GM12878 (cell line): ENCODE results near the gene SET. TPM values are rescaled to one million over a fixed set of nuclear protein-coding genes. Genes with fewer than 3 reads are reported as not detected.
A peak's percentile ranks its signal among the peaks of the same experiment; 100 is the strongest.

Experiments
- ATAC-seq: fragments of 200-7000 bp; cut with Tn5 transposase; 3 replicates; pipeline ENCODE4 v1.9.1; 2020; ENCODE audit warnings: mild to moderate bottlenecking, moderate library complexity
- BruUV-seq: library from RNA; stranded (reverse); fragments of 400-500 nt; replicated peaks from 2 replicates; lab custom pipeline; 2021; lab: Mats Ljungman, UMichigan
- CTCF ChIA-PET: fragments of 300-600 bp; sonication (Branson Sonifier 250); formaldehyde crosslinking; extraction: SDS; loops from one replicate; lab custom pipeline; 2021; ENCODE audit warnings: inconsistent platforms; lab: Yijun Ruan, JAX
- POLR2A ChIA-PET: fragments of 350-600 bp; formaldehyde crosslinking; extraction: SDS; loops from one replicate; lab custom pipeline; 2021; ENCODE audit warnings: inconsistent platforms; lab: Charles Lee
- RAD21 ChIA-PET: fragments of 300-600 bp; sonication (Branson Sonifier 250); formaldehyde crosslinking; loops from one replicate; lab custom pipeline; 2023; ENCODE audit warnings: antibody characterized with exemption; ENCODE audit not compliant: unreplicated experiment; lab: Charles Lee
- SMC1A ChIA-PET: fragments of 300-600 bp; sonication (Branson Sonifier 250); formaldehyde crosslinking; loops from one replicate; lab custom pipeline; 2023; ENCODE audit not compliant: unreplicated experiment, uncharacterized antibody; lab: Charles Lee
- DNase-seq: peaks from one replicate; pipeline ENCODE4 v3.0.0-alpha.2; 2011; ENCODE audit warnings: low read depth, low spot score
- FAIRE-seq: peaks from 3 replicates; lab custom pipeline; 2011; peaks lifted over from hg19 to GRCh38; lab: Jason Lieb, UNC
- H2AFZ ChIP-seq: 2 replicates; pipeline ENCODE4 v1.6.0; 2011; ENCODE audit warnings: low read depth, low read length, control low read depth; ENCODE audit not compliant: control insufficient read depth
- H3K27ac ChIP-seq: 2 replicates; pipeline ENCODE4 v1.5.1; 2011; ENCODE audit warnings: control low read depth; ENCODE audit not compliant: control insufficient read depth, insufficient read depth
- H3K27me3 ChIP-seq, 2 experiments: replicated peaks in 1 of 2; 2 replicates each; pipeline versions ENCODE4 v1.6.0 to v1.6.1; 2011; ENCODE audit warnings: low read length in 1 of 2; ENCODE audit not compliant: control insufficient read depth in 2 of 2, insufficient read depth in 2 of 2
- H3K36me3 ChIP-seq, 2 experiments: 2 replicates each; pipeline ENCODE4 v1.5.1; 2011; ENCODE audit warnings: low read length in 1 of 2; ENCODE audit not compliant: control insufficient read depth in 2 of 2, insufficient read depth in 2 of 2
- H3K4me1 ChIP-seq: 2 replicates; pipeline ENCODE4 v1.6.1; 2011; ENCODE audit warnings: mild to moderate bottlenecking, low read length, moderate library complexity, mixed read lengths; ENCODE audit not compliant: control insufficient read depth, insufficient read depth
- H3K4me2 ChIP-seq: 2 replicates; pipeline ENCODE4 v1.6.0; 2011; ENCODE audit warnings: control low read depth; ENCODE audit not compliant: control insufficient read depth, insufficient read depth
- H3K4me3 ChIP-seq: fragments of 200-600 bp; sonication (generic); 2 replicates; pipeline ENCODE4 v1.5.1; 2016
- H3K79me2 ChIP-seq: 2 replicates; pipeline ENCODE4 v1.6.0; 2011; ENCODE audit warnings: low read length; ENCODE audit not compliant: control insufficient read depth, insufficient read depth
- H3K9ac ChIP-seq: 2 replicates; pipeline ENCODE4 v1.8.0; 2011; ENCODE audit warnings: low read length, control low read depth, mixed read lengths; ENCODE audit not compliant: control insufficient read depth, insufficient read depth
- H3K9me3 ChIP-seq: replicated peaks from 3 replicates; pipeline ENCODE4 v1.5.1; 2011; ENCODE audit warnings: mild to moderate bottlenecking, low read length; ENCODE audit not compliant: control insufficient read depth, insufficient read depth
- H4K20me1 ChIP-seq: 2 replicates; pipeline ENCODE4 v1.6.0; 2011; ENCODE audit not compliant: control insufficient read depth, insufficient read depth
- RAD51 ChIP-seq: fragments of 450-650 bp; IDR thresholded peaks from 2 replicates; pipeline ENCODE4 v1.6.1; 2016; ENCODE audit warnings: moderate library complexity, mild to moderate bottlenecking, inconsistent platforms
- SIN3A ChIP-seq: IDR thresholded peaks from 2 replicates; pipeline ENCODE4 v1.6.1; 2012; ENCODE audit warnings: low read depth, low read length, improper control_type of control experiment
- TCF3 ChIP-seq: IDR thresholded peaks from 2 replicates; pipeline ENCODE4 v1.6.1; 2012; ENCODE audit warnings: low read depth, mild to moderate bottlenecking, low read length, borderline replicate concordance; ENCODE audit not compliant: insufficient read depth
- YBX1 ChIP-seq: fragments of 450-650 bp; IDR thresholded peaks from 2 replicates; pipeline ENCODE4 v1.6.1; 2016; ENCODE audit warnings: antibody characterized with exemption
- WGBS: methylation state at CpG from one replicate; pipeline ENCODE4 v1.1.6; 2016; ENCODE audit warnings: low lambda C conversion rate; ENCODE audit not compliant: insufficient replicate concordance, insufficient coverage; ENCODE audit errors: missing lambda C conversion rate; 5-methylcytosine and 5-hydroxymethylcytosine counted together
- in situ Hi-C: fragments of 300-500 bp; cut with MboI; formaldehyde crosslinking; loops from 9 replicates; pipeline ENCODE4 v1.14.3; 2018; ENCODE audit warnings: mixed read lengths
- intact Hi-C: fragments of 100-400 bp; cut with micrococcal nuclease; formaldehyde crosslinking; loops from one replicate; pipeline ENCODE4 v1.14.2; 2022; ENCODE audit not compliant: unreplicated experiment
- polyA plus RNA-seq, 11 experiments: library from polyadenylated mRNA; depleted of rRNA in 4 of 11; unstranded in 6 of 11; stranded (reverse) in 5 of 11; fragments of >200 nt; fragmentation: Nextera tagmentation in 4 of 11; fragmentation: Illumina TruSeq in 1 of 11; extraction: Ambion mirVana in 4 of 11; extraction: Trizol in 1 of 11; gene quantifications; 1 replicate in 1 of 11; 2 replicates in 10 of 11; pipeline versions ENCODE4 v1.2.1 to v1.2.3, GENCODE V29; 2011 to 2016; ENCODE audit warnings: inconsistent platforms in 2 of 11, missing spikeins in 2 of 11, low read depth in 1 of 11
- total RNA-seq, 4 experiments: library from RNA; depleted of rRNA in 3 of 4; stranded (reverse); fragments of >200 nt in 3 of 4; fragmentation: Illumina TruSeq in 1 of 4; extraction: Trizol in 1 of 4; gene quantifications; 2 replicates each; pipeline versions ENCODE4 v1.2.1 to v1.2.3, GENCODE V29; 2013 to 2021
- TF ChIP-seq, protein P1 (sequence below): fragments of 450-650 bp; IDR thresholded peaks from 2 replicates; pipeline ENCODE4 v1.6.1; 2017; ENCODE audit warnings: mild to moderate bottlenecking, moderate library complexity
- TF ChIP-seq, protein P2 (sequence below): fragments of 450-650 bp; IDR thresholded peaks from 2 replicates; pipeline ENCODE4 v1.6.1; 2014; ENCODE audit warnings: mild to moderate bottlenecking
- TF ChIP-seq, protein P3 (sequence below): IDR thresholded peaks from 2 replicates; pipeline ENCODE4 v1.6.1; 2011; ENCODE audit warnings: borderline replicate concordance, low read depth, mild to moderate bottlenecking, moderate library complexity, mixed read lengths, low read length; ENCODE audit not compliant: insufficient read depth; ENCODE audit errors: extremely low read length
- TF ChIP-seq, protein P4 (sequence below): IDR thresholded peaks from 2 replicates; pipeline ENCODE4 v1.6.1; 2012; ENCODE audit warnings: low read depth, low read length, improper control_type of control experiment

SET gene
- total and polyA plus RNA-seq, 10 of the 15 experiments (the other 5 are each of a cell fraction or from before 2014, with no cell fraction given): 284 to 706 (median 445) TPM

DNA sequence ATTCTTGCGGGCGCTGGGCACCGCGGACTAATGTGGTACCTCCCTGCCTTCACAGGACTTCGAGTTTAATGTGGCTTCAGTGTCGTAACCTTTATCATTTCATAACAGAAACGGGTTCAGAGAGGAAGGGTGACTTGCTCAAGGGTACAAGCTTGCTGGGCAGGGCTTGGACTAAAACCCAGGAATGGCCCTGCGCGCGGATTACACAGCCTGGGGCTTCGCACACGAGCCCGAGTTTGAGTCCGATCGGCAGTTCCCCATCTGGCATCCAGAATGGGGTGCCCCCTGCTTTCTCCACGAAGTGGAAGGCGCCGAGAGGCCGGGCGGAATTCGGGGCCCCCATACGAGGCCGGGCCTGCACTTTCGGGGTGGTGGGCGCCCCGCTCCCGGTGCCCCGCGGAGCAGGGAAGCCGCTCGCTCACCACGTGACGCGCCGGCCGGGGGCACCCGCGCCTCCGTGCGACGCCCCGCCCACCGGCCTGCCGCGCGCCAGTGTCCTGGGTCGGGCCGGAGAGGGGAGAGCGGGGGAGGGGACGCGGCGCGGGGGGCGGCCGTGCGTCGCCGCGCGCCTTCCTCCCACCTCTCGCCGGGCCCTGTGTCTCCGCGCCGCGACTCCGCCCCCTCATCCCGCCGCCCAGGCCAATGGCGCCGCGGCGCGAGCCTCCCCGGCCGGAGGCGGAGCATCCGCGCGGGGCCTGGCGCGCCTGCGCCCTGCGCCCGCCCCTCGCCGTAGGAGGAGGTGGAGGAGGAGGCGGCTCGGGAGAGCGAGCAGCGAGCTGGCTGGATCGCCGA, at the start of gene SET (continued):
- TF ChIP-seq, protein P1, sequence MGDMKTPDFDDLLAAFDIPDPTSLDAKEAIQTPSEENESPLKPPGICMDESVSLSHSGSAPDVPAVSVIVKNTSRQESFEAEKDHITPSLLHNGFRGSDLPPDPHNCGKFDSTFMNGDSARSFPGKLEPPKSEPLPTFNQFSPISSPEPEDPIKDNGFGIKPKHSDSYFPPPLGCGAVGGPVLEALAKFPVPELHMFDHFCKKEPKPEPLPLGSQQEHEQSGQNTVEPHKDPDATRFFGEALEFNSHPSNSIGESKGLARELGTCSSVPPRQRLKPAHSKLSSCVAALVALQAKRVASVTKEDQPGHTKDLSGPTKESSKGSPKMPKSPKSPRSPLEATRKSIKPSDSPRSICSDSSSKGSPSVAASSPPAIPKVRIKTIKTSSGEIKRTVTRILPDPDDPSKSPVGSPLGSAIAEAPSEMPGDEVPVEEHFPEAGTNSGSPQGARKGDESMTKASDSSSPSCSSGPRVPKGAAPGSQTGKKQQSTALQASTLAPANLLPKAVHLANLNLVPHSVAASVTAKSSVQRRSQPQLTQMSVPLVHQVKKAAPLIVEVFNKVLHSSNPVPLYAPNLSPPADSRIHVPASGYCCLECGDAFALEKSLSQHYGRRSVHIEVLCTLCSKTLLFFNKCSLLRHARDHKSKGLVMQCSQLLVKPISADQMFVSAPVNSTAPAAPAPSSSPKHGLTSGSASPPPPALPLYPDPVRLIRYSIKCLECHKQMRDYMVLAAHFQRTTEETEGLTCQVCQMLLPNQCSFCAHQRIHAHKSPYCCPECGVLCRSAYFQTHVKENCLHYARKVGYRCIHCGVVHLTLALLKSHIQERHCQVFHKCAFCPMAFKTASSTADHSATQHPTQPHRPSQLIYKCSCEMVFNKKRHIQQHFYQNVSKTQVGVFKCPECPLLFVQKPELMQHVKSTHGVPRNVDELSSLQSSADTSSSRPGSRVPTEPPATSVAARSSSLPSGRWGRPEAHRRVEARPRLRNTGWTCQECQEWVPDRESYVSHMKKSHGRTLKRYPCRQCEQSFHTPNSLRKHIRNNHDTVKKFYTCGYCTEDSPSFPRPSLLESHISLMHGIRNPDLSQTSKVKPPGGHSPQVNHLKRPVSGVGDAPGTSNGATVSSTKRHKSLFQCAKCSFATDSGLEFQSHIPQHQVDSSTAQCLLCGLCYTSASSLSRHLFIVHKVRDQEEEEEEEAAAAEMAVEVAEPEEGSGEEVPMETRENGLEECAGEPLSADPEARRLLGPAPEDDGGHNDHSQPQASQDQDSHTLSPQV: no peak
- TF ChIP-seq SIN3A: no peak
- peak; percentile 36; the same call in 1 of the 2 replicates for TF ChIP-seq RAD51
- no peak for TF ChIP-seq TCF3
- TF ChIP-seq, protein P2, sequence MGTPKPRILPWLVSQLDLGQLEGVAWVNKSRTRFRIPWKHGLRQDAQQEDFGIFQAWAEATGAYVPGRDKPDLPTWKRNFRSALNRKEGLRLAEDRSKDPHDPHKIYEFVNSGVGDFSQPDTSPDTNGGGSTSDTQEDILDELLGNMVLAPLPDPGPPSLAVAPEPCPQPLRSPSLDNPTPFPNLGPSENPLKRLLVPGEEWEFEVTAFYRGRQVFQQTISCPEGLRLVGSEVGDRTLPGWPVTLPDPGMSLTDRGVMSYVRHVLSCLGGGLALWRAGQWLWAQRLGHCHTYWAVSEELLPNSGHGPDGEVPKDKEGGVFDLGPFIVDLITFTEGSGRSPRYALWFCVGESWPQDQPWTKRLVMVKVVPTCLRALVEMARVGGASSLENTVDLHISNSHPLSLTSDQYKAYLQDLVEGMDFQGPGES: no peak

DNA sequence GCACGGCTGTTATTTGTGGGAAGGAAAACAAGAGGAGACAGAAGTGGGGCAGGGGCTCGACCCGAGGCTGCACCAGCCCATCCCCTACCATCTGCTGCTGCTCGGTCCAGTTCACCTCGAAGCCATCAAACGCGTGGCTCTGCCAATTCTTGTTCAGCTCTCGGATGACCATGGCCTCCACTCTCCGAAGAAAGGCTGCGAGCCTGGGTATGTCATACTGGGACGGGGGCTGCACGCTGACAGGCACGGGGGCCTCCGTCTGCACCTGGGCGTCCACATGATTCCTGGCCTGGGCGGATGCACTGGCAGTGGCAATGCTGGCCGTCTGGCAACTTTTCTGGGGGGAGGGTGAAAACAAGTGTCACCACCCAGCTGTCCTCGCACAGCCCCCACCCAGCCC, 48.4 kb upstream of the SET start:
- ChIA-PET RAD21 (no interaction called here), POLR2A (interaction anchor here (0.6 kb wide), 1 partner anchor 35 kb away, joined by 3 read pairs; no protein-coding TSS in a partner anchor), CTCF (no interaction called here), SMC1A (no interaction called here)
- Histone ChIP-seq H3K9me3 (no peaks in the 10 kb centered on the region), H3K4me2 (no peak overlapping the region), H3K9ac (no peak overlapping the region), H3K27me3 (no peaks in the 10 kb centered on the region), H4K20me1 (no peaks in the 10 kb centered on the region), H3K36me3 (peaks cover 0 to 3% of the 10 kb centered on the region in 2 experiments; a peak in 3 of 4 replicates), H3K4me1 (peaks cover 11% of the 10 kb centered on the region), H3K79me2 (peaks cover 5% of the 10 kb centered on the region), H2AFZ (no peak overlapping the region), H3K4me3 (no peak overlapping the region)
- intact Hi-C loops (loop anchor here (10.0 kb wide), 1 partner anchor 174 kb away; the partner anchor contains the start of gene ENDOG), in situ Hi-C loops (no loop called here)
- no peak for ATAC-seq
- no TSS peak for BruUV-seq
- TF ChIP-seq, protein P3, sequence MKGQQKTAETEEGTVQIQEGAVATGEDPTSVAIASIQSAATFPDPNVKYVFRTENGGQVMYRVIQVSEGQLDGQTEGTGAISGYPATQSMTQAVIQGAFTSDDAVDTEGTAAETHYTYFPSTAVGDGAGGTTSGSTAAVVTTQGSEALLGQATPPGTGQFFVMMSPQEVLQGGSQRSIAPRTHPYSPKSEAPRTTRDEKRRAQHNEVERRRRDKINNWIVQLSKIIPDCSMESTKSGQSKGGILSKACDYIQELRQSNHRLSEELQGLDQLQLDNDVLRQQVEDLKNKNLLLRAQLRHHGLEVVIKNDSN: no peak
- TF ChIP-seq, protein P4, sequence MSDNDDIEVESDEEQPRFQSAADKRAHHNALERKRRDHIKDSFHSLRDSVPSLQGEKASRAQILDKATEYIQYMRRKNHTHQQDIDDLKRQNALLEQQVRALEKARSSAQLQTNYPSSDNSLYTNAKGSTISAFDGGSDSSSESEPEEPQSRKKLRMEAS: no peak
- no peak for TF ChIP-seq YBX1
- TF ChIP-seq, all 136 proteins: peak for 0
- FAIRE-seq (no peak), DNase-seq (no peak)
- no peak overlapping the region for H3K27ac ChIP-seq
- 94% methylated on average over 17 of the region's 18 CpGs for WGBS
